Ureter (tissue), 1 donor: ENCODE results near the gene IL17RD. TPM values are rescaled to one million over a fixed set of nuclear protein-coding genes. Genes with fewer than 3 reads are reported as not detected.

ENCODE experiments used
- DNase-seq: peaks from one replicate; pipeline ENCODE4 v3.0.0-alpha.2; 2020; ENCODE audit warnings: low spot score
- total RNA-seq: library from RNA; stranded (reverse); gene quantifications from one replicate; pipeline ENCODE4 v1.2.4, GENCODE V29; 2023
- donor health status: DM: yes; HTN: yes; CAD: no.

The IL17RD gene
- total RNA-seq = 5.4 TPM

DNA sequence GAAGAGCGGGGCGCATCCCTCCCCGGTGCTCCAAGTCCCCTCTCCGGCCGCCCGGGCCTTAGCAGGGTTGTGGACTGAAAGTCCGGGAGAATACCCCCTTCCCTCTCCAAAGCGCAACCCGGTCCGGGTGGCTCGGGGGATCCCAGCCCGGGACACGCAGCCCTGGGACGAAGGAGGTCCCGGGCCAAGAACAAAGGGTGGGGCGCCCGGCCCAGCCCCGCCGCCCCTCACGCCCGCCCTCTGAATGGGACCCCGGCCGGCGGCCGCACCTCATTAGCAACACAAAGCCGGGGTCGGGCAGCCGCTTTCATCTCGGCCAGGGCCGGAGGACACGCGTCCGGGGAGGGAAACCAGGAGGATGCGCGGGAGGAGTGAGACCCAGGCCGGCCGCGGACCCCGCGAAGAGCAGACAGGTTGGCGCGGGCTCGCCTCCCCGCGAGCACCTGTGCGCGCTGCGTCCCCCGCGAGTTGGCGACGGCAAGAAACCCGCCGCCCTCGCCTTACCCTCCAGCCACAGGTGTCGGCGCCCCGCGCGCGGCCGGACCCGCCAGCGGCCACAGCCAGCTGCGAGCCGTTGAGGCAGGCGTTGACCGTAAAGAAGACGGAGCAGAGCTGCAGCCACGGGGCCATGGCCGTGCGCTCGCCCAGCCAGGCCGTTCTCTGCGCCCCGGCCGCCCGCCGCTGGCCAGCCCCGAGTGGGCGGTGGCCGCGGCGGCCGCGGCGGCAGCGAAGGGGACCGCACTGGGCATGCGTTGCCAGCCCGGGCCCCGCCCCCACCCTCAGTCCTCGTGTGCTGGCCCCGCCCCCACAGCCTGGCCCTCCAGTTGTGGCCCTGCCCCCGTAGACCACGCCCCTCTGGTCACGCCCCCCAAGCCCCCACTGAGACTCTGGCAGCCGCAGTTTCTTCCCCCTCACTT is at the start of gene IL17RD:
Gene IL17RD (minus strand): TSS at position 697 of the 917 bp plus-strand sequence. CDS start 67 bp downstream, at position 630.
- peak; percentile 66 for DNase-seq

DNA sequence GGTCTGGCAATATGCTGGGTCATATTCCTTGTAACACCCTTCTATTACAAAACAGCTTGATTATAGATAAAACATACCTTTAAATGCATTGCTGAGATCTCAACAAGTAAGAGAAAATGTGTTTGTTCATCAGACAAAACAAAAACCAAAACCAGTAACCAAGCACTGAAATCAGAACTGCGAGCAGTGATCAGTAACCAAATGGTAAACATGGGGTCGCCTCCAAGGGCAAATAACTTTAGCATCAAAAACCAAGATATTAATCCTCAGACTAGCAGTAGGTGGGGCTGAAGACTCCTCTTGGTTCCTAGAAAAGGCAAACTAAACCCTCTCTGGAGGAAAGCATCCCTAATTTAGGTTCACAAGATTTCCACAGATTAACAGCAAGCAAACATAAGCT is 41.3 kb upstream of the IL17RD start:
- no peak for DNase-seq

DNA sequence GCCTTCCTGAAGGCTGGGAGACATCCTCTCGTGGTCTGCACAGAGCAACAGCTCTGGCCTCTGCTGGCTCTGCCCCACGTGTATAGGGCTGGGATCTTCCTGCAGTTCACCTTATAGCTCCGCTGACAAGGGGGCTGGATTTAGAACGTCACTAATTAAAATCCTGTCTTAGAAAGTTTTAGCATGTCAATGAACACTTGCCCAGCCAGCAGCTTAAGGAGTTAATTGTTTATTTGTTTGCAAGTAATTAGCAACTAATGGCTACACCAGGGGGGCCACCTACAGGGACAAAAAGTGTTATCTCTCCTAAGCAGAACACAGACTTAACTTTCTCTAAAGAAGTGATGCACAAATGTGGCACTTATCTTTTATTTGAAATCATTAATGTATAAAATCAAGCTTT is 34.7 kb upstream of the IL17RD start, which contains the start of gene HESX1:
Gene HESX1 (minus strand): TSS at position 84 of the 403 bp plus-strand sequence. CDS start 60 bp downstream, at position 24.
- DNase-seq = no peak

DNA sequence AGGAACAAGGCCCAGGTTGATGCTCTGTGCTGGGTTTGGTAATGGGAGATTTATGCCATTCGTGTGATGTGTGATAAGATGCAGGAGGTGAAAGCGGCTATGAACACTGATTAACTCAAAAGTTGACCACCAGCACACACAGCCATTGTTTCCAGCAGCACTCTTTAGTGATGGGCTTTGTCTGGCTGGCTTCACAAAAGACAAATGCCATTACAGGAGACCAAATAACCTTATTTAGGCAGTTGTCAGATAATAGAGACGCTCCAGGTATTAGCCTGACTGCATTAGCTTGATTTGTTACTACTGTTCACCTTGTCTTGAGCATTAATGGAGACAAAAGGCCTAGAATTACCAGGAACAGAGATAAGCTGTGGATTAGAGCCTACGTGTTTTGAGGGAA is 29.5 kb upstream of the IL17RD start:
- DNase-seq = no peak

DNA sequence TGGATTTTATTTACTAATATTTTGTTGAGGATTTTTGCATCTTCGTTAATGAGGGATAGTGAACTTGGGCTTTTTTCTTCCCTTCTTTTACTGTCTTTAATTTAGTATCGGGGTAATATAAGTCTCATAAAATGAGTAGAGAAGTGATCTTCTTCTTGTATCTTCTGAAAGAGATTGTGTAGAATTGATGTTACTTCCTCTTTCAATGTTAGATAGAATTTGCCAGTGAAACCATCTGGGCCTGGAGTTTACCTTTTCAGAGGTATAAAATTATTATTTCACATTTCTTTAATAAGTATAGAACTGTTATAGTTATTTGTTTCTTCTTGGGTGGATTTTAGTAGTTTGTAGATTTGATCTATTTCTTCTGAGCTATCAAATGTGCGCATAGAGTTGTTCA is 26.9 kb upstream of the IL17RD start:
- no peak for DNase-seq

DNA sequence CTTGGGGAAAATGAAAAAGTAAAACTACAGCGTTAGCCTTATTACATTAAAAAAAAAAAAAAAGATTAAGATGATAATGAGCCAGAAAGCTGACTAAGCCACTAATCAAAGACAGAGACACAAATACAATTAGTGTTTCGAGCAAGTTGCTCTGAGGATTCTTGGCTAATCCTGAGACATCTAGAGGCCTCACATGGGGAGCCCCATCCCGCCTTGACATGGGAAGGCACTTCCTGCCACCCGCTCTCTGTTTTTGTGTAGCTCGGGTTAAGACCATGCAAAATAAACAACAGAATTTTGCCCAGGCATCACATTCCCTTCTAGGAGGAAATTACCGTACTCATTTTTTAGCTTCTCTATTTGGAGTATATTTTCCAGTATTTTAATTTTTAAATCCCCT is 19.4 kb upstream of the IL17RD start:
- DNase-seq = no peak

DNA sequence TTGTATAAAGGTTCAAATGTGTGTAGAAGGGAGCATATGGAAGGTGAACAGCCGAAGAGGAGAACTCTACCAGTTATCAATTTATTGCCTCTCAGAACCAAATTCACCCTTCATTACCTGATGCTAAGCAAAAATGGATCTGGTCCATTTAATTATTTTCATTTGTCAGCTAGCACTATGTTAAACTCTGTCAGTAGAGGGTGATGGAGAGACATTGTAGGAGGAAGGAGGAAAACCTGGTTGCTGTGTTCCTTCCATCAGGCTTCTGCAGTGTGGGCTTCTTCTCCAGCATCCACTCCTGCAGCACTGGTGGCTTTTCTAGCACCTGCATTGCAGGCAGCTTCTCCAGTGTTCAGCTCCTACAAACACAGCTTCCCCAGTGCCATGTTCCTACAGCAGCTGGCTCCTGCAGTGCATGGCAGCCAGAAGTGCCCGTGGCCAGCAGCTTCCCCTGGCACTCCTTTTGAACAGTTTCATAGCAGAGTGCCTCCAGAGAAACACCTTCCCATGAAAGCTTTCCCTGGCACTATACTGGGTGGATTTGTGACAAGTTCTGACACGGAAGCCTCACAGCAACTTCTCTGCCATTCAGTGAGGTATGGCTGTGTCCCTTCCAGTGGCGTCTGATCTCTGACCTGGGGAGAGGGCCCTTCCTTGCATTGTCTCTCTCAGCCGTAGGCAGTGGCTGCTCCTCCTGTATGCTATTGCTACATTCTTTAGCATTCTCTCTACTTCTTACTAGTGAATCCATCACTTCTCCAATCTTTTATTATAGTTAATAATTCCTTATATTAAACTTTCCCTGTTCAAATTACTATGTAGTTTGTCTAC is 14.6 kb upstream of the IL17RD start:
- no peak for DNase-seq

DNA sequence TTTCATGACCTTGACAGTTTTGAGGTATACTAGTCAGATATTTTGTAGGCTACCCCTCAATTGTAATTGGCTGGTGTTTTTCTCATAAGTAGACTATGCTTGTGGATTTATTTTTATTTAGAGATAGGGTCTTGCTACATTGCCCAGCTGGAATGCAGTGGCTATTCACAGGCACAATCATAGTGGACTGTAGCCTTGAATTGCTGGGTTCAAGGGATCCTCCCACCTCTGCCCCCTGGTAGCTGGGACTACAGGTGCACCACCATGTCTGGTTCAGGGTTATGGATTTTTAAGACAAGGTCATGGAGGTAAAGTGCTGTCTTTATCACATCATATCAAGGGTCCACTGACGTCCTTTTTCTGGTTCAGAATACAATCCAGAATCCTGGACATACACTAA is 10.9 kb upstream of the IL17RD start:
- no peak for DNase-seq

DNA sequence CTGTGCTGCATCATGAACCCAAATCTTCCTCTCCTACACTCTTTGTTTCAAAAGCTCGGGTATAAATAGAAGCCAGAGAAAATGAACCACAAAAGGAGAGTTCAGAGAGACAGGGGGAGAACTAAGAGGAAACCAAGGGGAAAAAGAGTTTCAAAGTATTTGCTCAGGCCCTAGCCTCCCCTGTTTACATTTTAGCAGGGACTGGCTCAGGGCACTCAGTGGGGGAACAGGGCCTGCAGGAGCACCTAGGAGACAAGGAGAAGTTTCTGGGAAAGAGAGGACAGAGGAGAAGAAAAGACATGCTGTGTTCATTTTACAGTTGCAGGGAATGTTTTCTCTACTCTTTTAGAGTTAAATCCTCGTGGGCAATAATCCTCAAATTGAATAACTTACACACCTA is 8.5 kb upstream of the IL17RD start:
- DNase-seq = no peak

DNA sequence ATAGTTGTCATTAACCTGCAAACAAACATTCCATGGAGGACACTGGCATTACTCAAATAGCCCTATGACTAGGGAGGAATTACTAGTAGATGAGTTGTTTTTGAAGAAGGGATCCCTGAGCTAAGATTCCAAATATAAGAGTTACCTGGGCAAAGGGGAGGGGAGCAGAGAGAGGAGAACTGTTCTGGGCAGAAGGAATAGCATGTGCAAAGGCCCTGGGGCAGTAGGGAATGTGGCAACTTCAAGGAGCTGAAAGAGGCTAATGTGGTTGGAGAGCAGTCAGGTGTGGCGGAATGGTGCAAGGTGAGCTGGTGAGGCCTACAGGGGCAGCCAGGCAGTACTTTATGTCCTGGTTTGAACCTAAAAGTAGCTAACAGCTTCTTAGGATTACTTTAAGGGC is 5.8 kb upstream of the IL17RD start:
- no peak for DNase-seq

DNA sequence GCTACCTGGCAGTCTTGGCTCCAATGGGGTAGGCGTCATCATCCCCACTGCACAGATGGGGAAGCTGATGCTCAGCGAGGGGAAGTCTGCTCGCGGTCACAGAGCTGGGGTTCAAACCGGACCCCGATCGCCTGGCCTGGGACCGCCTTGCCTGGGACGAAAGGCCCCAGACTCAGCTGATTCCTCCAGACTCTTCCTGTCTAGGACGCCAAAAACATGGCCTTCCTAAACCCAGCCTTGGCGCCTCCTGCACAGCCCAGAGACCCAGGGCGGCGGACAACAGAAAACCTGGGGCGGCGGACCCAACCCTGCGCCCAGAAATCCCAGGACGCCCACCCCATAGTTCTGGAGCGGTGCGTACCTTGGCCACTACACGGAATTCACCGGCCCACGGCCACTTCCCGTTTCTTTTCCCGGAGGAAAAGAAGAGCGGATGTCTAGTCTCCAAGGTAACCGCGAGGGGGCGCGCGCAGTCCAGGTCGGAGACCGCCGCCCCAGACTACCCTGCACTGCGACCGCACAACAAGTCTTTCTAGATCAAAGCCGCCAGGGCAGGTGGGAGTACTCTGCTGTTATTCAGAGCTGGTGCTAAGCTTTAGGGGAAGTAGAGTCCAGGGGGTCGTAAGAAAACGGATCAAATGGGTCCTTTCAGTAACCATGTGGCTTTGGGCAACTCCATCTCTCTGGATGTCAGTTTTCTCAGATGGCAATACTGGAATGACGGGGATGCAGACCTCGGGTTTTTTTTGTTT is 4.9 kb upstream of the IL17RD start:
- peak; percentile 65 for DNase-seq

DNA sequence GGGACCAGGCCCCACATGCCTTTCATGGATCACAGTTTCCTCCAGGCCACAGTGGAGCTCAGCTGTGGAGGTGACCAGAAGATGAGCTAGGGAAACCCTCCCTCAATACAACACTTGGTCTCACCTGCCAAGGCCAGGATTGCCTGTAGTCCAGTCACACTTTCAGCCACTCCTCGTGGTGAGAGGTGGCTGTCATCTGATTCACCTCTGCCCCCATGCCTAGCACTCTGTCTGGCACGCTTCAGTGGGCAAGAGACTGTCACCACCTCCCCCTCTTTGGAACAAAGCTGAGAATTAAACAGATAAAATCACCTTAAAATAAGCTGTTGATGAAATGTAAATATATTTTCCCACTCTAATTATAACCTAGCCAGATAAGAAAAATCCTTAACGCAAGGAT is 4.0 kb upstream of the IL17RD start:
- DNase-seq = no peak

DNA sequence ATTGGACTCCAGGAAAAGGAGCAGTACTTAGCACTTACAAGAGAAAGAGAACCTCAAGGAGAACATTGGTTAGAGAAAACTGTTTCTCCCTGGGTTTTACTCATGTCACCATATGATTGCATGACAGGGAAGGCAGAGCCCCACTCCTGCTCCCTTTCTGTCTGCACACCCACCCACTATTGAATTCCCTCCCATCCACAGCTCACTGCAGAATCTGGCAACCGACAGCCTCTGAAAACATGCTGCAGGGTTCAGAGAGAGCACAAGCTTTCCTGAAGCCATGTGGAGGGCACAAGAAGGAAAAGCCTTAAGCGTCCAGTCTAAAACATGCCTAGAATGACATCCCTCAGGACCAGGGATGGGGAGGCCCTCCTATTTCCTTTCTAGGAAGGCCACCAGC is 3.0 kb upstream of the IL17RD start:
- no peak for DNase-seq

DNA sequence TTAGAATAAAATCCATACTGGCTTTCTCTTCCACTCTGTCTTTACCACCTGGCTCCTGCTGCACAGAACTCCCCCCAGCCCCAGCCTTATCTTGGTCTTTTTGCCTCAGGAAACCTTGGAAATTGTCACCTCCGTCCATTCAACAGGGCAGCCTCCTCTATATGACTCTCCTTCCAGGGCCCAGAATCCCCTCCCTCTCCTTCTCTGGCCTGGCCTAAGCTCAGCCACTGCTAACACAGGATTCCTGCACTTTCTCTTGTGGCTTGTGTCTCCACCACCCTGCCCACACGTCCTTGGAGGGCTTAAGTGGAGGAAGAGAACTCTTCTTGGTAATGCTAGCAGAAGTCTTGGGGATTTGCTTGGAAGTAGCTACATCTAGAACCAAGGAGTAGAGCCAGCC is 1.5 kb upstream of the IL17RD start:
- DNase-seq = no peak

DNA sequence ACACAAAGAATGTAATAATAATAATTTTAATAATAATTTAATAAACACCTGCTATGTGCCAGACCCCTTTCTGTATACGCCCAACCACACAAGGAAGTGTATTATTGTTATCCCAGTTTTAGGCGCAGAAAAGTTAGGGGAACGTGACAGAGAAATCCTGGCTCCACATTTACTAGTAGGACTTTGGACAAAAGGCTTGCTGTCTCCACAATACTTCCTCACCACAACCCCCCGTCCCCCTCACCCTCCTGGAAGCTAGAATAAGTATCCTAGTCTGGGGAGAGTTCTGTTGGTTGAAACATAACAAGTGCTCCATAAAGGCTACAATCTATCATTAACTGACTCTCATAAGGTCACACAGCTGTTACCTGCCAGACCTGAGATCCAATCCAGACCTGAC is 488 bp upstream of the IL17RD start:
- no peak for DNase-seq

DNA sequence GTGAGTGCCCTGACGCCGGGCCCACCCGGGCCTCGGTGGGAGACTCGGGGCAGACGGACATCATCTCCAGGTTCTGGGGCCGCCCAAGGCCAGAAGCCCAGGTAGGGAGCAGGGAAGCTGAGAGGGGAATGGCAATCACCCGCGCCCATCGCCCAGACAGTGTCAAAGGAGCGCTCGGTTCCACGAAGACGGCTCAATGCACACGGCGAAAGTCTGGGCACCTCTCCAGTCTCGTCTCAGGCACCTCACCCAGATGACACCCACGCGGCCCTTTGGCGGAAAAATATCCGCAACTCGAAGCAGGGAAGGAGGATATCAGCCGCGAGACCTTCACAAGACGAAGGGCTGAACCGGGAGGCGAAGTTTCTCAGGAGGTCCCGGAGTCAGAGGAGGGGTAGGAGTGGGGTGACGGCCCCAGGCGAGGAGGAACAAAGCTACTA is 916 bp downstream of the IL17RD start:
- DNase-seq = no peak

DNA sequence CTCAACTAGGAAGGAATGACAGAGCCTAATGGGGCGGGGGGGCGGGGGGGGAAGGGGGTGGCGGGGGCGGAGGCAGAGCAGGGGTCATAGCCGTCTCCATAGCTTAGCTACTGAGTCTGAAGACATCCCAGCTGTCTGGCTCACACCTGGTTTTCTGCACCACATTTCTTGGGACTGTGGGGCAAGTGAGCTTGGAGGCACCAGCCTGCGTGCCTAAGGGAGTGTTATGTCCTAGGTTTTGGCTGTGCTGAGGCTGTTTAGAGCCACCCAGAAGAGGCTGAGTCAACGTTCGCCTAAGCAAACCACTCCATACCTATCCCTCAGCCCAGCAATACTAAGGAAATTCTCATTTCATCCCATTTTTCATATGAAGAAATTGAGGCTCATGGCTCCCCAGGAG is 1.4 kb downstream of the IL17RD start:
- no peak for DNase-seq

DNA sequence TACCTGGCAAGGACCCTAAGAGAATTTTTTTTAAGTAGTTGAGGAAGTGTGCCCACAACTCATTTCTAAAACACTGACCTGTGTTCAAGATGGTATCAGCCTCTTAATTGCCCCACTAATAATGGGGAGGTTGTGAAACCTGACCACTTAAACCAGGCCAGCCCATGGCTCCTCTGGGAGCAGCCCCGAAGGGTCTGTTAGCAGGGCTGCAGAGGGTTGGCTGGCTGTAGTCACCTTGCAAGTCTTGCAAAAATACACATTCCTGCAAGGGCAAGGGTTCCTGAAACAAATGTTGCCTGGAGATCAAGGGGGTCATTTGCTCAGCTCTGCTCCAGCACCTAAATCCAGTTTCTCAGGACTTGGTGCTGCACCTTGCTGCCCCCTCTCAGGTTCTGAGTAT is 3.2 kb downstream of the IL17RD start:
- DNase-seq = no peak

DNA sequence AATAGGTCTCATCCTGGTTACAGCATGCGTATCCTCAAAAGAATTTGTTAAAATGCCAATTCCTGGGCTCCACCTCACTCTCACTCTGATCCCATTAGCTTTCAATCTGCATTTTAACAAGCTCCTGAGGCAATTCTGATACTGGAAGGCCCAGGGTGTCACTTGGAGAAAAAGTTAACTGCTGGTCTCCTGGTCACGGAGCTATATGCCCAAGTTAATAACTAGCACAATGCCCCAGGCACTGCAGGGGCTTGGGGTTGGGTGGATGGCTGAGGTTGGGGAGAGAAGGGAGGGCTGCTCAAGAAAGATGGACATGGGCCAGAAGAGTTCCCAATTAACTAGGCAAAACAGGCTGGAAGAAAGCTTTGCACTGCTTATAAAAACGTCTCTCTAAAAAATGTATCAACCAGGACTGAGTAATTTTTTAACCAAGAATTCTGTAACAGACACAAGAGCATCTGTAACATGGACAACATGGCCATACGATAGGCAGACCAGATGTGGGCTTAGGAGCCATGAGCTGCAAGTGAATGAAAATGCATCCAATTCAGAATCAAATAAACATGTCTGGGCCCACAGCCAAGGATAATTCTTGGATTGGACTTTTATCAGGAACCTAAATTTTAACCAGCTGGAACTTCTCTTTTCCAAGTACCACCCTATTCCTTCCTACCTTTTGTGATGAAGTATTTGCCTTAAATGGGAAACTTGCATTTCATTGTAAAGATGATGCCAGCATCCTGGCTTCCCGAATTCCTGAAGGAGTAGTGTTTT is 4.2 kb downstream of the IL17RD start:
- no peak for DNase-seq

DNA sequence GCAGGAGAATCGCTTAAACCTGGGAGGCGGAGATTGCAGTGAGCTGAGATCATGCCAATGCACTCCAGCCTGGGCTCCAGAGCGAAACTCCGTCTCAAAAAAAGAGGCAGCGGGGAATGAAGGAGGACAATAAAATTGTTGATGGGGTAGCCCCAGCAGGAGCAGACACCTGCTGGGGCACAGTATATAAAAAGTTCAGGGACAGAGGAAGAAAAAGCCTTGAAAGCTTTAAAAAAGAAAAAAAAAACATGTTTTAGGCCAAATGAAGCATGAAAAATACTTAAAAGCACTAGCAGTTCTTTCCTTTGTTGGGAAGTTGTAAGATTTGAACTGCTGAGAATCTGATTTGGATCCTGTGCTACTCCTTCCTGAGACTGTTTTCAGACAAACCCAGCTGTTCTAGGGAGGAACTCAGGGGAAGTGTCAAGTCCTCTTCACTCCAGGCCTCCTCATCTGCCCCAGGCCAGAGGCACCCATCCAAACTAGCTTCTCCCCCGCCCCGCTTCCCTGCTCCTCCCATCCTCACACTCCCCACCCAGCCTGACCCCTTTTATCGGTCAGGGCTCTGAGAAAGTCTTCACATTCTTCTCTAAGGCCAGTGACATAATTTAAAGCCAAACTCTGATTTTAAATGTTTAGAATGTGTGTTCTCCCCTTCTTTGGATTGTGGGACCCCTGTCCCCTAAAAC is 4.9 kb downstream of the IL17RD start:
- no peak for DNase-seq
